GM18519 (cell line): ENCODE results near the gene ZNF280D.

Source experiments
- ATAC-seq: cut with Tn5 transposase; IDR thresholded peaks from one replicate; pipeline ENCODE4 v1.9.1; 2021; ENCODE audit warnings: mild to moderate bottlenecking, moderate library complexity; ENCODE audit not compliant: unreplicated experiment, low FRiP score

ZNF280D gene

DNA sequence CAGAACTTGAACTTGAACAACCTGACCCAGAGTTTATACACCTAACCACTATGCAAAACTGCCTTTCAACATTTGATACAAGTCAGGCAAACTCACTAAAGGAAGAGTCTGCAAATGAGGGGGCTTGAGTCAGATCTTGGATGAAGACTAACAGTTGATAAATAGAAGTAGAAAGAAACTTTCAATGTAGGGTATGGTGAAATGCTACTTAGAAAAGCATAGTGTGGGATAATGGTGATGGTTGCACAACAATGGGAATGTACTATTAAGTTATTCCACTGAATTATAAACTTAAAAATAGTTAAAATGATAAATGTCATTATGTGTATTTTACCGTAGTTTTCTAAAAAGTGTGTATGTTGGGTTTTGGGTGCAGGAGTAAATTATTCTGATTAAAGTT lies 19.7 kb upstream of the ZNF280D start:
- ATAC-seq, result no peak

DNA sequence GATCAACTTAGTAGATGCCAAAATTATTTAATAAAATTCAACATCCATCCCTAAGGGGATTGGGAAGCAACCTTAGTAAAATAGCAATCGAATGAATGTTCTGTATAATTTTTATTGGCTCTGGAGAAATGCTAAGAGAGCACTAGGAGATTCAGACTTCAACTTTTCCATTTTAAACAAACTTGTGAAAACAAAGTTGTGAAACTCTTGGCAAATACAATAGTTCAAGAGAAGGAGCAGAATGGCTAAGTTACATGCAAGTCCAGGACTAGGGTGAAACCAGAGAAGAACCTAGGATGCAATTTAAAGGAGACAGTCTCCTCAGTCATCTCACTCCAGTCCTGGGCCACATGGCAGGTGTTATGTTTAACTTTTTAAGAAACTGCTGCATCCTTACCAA lies 16.7 kb upstream of the ZNF280D start:
- no peak for ATAC-seq

DNA sequence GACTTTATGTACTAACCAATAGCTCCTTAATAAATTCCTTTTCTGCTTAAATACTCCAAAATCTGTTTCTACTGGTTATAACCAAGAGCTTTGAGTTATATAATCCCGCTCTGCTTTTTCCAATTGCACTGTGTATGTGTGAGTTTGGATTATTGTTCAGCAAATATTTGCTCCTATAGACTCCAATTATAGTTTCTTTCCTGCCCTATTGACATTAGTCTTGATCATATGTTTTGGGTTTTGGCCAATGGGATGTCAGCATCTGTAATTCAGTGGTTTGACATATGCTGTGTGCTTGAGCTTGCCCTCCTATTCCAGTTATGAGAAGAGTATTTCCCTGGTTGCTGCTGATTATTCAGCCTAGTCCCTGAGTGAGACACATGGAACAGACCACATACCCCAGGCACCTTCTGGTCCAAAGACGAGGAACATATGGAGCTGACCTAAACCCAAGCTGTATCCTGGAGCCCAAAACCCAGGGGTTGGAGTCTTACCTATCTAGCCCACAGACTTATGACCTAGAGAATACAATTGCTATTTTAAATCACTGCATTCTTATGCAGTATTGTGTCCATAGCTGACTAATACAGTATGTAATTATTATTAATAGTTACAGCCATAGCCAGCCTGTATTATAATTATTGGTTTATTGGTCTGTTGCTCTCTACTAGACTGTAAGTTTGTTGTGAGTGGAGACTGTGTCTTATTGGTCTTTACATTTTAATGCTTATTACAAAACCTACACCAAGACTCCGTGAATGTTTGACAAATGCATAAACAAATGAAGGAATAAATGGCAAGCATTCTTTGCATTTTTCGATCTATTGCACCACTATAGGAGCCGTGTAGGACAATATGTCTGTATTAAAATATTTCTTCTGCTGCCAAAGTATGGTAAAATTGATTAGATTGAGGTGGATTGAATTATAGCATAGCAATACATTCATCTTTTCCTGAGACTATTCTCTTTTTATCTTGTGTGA lies 11.7 kb upstream of the ZNF280D start:
- no peak for ATAC-seq

DNA sequence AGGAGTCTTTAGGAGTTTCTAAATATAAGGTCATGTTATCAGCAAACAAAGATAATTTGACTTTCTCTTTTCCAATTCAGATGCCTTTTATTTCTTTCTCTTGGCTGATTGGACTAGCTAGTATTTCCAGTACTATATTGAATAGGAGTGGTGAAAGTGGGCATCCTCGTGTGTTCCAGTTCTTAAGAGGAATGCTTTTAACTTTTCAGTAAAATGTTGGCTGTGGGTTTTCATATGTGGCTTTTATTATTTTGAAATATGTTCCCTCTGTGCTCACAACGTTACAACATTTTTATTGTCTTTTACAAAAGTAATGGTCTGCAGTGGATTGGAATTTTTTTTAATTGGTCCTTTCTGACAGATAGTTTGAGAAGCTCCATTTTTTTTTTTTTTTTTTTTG lies 8.2 kb upstream of the ZNF280D start:
- no peak for ATAC-seq

DNA sequence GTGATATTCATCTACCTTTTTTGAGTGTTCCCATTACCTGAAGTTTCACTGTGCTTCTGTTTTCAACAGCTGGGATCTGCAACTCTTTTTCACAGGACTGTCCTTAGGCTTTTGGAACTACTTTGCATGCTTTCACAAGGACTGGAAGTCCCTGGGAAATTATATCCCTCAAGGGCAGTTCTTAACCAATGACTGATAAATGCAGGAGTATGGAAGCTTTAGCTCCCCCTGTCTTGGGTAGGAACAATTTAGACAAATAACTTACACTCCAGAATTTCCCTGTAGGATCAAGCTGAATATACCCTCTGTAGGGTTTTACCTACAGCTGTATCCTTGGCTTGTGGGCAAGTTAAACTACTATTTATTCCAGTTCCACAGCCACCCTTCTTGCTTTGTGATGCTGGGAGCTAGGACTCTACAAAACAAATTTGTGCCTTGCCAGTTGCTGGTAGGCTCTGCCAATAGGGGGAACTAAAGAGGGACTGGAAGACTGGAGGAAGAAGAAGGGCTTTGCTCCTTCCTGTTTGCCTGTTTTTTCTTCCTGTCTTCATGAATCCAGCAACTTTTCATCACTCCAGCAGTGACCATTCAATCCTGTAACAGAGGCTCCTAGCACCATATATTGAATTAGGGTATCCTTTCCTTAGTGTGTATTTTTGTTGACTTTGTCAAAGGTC lies 6.8 kb upstream of the ZNF280D start:
- no peak for ATAC-seq

DNA sequence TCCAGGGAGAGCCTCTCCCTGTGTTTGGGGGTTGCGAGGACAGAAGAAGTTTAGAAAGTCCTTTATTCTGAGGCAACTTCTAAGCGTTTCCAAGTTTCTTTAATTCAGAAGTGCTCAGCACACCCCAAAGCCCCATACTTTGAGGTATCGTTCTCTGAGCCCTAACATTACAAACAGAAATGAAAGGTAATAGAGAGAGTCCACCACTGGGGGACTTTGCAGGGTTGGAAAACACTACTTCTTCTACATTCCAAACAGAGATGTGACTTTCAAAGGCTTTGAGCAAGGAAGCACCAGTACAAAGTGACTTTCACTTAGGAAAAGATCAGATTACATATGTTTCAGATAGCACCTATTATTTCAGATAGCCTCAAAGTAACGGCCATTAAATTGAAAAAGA lies 6.2 kb upstream of the ZNF280D start:
- ATAC-seq, result no peak

DNA sequence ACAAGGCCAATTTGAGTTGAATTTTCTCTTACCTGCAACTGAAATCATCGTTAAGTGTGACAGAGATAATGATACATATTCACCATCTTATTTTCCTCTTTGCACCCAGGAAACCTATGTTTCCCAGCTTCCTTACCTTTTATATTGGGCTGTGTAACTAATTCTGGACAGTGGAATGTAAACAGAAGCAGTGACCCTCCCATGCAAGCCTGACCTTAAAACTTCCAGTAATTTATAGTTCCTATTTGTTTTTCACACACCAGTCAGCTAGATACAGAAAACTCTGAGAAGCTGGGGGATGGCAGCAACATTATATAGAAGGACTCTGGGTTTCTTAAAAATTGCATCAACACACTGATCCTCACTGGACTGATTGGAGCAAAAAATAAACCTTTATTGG lies 4.5 kb upstream of the ZNF280D start:
- ATAC-seq, result no peak

DNA sequence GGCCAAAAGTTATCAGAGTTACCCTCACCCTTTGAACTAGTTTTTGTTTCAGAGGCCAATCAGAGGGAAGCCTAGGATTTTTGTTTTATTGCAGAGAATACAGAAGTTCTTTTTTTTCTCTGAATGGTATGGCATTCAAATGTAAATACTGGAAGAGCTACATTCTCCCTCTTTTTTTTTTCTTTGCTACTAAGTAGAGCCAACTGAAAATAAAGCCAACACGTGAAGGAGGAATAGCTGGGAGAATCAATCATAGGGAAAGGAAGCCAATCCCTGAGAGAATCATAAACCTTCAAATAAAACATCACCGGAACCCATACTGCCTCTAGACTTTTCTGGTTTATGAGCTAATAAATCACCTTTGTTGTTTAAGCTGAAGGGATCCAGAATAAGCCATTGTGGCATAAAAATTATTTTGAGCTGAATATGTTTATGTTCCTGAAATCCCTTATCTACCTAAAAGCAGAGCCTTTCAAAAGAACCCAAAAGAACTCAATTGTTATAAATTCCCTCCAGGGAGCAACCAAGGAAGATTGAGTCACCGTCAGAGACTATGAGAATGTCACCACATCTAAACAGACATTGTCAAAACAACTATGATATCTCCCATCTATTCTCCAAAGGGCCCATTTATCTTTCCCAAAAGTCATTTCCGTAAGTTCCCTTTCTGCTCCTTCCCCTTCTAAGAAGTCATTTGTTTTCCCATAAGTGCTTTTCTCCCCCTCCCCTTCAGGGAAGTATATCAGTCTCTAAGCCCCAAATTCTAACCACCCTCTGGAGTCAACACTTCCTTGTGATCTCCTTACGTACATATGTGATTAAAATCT lies 3.8 kb upstream of the ZNF280D start:
- no peak for ATAC-seq

DNA sequence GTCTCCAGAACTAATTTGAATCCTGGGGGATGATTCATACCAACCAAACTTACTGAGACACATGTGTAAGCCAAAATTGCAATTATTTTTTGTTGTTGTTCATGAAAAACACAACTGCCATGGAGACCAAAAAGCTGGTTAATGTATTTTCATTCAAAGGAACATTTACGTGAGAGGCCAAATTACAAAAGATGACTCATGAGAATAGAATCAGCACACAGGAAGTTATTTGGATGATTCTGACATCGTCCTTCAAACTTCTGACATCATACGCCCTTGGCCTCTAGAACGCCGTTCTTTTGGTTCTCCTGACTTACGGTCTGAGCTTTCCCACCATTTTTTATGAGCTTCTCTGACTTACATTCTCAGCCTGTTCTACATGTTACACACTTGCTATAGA lies 3.0 kb upstream of the ZNF280D start:
- ATAC-seq, result no peak

DNA sequence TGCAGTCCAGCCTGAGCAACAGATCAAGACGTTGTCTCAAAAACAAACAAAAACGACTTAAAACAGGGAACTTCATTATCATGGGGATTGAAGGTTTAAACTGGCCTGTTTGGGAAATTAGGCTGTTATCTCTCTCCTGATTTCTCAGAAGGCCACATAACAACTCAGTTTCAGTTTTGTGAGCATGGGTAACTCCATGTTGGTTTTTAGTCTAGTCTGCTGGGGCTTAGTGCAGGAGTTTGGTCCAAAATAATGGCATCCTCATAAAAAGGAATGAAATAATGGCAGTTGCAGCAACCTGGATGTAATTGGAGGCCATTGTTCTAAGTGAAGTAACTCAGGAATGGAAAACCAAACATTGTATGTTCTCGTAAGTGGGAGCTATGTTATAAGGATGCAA lies 2.3 kb upstream of the ZNF280D start:
- ATAC-seq, result no peak

DNA sequence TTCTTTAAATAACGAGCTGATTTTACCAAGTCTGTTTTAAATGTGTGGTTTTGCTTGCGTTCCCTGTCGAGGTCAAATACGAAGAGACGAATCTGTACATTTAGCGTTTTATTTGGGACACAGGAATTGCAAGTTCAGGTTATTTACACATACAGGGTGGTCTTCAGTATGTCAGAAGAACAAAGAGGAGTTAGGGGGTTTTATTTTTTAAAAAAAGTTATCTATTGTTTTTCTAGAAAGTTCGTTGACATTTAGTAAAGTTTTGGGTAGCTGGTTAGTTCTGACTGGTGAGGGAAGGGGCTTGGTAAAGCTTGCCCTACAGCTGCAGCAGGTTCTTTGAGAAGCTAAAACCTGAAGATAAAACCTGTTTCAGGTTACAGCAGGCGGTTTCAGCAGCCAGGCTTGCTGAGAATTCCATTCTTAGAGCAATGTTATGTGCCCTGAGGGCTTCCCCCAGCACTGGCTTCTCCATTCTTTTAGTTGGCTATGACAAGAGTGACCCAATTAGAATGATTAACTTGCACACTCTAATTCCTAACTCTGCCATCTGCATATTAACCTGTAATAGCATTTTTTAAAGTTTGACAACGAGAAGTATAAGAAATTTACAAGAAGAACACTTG lies 815 bp upstream of the ZNF280D start:
- no peak for ATAC-seq

DNA sequence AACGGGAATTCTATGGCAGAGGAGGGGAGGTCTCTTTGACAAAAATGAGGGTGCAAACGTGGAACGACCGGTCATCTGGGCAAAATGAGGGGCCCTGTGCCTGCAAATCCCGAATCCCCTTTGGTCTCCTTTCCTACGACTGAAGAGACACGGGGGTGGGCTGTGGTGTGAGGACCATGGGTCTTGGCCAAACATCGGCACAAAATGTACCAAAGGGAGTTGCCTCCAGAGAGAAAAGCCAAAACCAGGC lies 498 bp downstream of the ZNF280D start:
- no peak for ATAC-seq

DNA sequence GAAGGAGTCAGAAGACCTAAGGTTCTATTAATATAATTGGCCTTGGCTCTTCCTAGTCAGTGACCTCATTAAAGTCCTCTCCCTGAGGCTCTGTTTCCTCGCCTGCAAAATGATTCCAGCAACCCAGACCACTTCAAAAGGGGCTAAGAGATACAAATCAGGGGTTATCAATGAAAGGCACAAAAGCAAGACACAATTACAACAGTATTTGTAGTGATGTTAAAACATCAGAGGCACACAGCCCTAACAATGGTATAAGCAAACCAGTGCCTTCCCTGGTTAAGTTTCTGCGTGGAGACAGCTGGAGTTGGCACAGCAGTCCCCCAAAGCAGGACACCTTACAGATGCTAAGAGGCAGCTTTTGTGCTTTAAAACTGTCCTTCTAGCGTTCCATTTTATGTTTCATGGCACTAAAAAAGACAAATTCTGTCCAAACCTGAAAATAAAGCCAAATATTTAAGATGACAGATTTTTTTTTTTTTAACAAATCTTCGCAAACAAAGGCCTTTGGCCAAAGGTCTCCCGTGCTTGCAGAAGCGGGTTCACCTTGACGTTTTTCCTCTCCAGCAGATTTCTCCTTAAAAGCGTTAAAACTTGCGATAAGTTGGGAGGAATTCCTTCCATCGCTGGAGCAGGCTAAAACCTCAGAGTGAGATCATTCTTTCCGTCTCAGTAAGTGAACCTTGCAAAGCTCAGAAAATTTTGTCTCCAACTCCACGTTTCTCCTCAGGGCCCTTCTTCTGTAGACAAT lies 999 bp downstream of the ZNF280D start:
- ATAC-seq, result no peak

DNA sequence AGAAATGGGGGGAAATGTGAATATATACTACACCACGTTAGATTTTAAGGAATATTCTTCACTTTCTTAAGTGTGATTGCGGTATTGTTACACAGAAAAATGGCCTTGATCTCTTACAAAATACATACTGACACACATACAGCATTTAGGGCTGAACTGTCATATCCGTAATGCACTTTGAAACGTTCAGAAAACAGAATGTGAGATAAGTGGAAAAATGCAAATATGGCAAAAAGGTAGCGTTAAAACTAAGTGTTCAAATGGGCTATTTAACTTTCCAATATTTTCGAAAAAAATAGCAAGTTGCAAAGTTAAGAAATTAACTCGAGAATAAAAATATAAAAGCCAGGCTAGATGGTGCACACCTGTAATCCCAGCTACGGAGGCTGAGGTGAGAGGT lies 1.8 kb downstream of the ZNF280D start:
- ATAC-seq, result no peak

DNA sequence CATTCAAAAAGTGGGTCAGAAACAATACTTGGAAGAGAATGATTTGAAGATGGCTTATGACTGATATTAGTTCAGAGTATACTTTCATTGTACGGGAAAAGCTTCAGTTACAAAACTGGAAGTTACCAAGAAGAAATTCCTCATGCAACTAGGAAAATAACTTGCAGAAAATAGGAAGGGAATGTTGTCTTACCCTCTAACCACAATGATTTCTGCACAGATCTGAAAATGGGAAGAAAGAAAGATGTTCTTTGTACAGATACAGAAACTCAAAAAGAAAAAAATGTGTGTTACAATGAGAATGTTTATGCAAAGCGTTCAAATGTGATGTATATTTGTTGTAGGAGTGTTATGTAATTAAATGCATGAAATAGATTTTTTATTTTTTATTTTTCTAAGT lies 3.7 kb downstream of the ZNF280D start:
- ATAC-seq, result no peak

DNA sequence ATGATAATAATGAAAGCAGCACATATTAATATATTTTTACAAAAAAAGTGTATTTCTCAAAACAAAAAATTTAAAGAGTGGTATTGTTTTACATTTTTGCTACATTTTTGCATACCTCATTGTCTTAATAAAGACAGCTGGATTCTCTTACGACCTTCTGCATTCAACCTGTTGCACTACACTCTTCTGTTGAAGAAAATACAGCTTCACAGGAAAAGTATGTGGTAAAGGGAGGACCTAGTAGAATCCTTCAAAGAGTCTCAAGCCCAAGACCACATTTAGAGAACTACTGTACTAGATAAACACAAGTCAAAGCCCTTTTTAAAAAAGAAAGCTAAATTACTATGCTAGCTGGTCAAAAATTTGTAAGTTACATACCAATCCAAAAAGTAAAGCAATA lies 7.9 kb downstream of the ZNF280D start:
- ATAC-seq, result no peak

DNA sequence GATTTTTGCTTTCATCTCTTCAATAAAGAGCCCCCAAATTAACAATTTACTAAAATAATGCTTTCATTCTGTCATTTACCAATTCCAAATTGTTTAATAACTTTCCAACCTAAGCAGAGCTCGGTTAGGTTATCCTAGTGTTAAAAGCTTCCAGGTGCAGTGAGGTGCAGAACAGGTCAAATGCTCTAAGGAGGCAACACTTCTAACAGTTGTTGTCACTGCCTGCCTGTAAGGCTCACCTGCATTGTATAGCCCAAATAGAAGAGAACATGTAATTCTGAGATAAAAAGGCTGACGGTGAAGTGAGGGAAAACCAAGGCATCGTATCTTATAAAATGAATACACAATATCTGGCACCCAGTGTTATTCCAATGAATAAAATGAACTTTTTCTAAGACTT lies 9.1 kb downstream of the ZNF280D start:
- no peak for ATAC-seq

DNA sequence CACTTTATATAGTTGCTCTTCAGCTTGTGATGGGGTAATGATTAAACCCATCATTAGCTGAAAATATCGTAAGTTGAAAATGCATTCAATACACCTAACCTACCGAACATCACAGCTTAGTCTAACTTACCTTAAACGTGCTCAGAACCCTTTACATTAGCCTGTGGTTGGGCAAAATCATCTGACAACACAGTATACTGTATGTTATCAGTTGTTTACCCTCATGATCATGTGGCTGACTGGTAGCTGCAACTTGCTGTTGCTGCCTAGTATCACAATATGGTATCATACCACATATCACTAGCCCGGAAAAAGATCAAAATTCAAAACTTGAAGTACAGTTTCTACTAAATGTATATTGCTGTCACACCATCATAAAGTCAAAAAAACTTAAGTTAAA lies 9.5 kb downstream of the ZNF280D start:
- no peak for ATAC-seq

DNA sequence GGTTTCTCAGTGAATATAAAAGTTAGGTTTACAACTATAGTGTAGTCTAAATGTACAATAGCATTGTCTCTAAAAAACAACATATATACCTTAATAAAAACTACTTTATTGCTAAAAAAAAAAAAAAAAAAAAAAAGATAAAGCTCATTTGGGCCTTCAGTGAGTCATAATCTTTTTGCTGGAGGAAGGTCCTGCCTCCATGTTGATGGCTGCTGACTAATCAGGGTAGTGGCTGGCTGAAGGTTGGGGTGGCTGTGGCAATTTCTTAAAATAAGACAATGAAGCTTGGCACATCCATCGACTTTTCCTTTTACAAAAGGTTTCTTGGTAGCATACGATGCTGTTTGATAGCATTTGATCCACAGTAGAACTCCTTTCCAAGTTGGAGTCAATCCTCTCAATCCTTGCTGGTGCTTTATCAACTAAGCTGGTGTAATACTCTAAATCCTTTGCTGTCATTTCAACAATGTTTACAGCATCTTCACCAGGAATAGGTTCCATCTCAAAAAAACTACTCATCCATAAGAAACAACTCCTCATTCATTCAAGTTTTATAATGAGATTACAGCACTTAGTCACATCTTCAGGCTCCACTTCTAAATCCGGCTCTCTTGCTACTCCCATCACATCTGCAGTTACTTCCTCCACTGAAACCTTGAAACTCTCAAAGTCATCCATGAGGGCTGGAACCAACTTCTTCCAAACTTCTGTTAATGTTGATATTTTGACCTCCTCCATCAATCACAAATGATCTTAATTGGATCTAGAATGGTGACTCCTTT lies 13.3 kb downstream of the ZNF280D start:
- ATAC-seq, result no peak
